ENCODE data around the gene LSM7. TPM values are rescaled to one million over a fixed set of nuclear protein-coding genes. Genes with fewer than 3 reads are reported as not detected.

Gene LSM7
- total RNA-seq, 1 donor from 2014 or later = 150 TPM

DNA sequence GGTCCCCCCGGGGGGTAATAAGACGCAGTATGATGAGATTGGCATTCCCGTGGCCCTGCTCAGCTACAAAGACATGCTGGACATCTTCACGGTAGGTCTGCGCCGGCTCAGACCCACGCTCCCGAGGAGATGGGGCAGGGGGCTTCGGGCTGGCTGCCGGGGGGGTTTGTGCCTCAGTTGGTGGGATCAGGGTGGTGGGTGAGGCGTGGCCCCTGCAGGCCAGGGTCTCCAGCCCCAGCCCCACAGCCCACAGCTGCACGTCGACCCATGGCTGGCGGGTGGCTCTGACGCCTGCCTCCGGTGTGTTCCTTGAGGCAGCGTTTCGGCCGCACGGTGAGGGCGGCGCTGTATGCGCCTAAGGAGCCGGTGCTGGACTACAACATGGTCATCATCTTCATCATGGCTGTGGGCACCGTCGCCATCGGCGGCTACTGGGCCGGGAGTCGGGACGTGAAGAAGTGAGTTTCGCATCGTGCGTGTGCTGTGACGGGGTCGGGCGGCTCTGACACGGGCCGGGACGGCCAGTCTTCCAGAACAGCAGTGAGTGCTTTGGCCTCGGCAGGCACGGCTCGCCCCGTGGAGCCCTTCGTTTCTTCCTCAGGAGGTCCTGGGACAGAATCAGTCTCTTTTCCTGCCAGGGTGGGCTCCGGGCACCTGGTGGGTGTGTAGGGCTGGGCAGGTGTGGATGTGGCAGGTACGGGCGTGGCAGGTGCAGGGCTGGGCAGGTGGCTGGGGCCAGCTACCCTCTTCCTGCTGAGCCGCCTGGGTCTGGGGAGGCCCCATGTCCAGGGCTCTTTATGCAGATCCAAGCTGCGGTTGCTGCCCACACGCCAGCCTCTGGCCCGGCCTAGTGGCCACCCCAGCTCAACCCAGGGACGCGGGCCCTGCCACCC, 10.6 kb upstream of the LSM7 start:
- intact Hi-C loops (cut with micrococcal nuclease) = no loop called here

DNA sequence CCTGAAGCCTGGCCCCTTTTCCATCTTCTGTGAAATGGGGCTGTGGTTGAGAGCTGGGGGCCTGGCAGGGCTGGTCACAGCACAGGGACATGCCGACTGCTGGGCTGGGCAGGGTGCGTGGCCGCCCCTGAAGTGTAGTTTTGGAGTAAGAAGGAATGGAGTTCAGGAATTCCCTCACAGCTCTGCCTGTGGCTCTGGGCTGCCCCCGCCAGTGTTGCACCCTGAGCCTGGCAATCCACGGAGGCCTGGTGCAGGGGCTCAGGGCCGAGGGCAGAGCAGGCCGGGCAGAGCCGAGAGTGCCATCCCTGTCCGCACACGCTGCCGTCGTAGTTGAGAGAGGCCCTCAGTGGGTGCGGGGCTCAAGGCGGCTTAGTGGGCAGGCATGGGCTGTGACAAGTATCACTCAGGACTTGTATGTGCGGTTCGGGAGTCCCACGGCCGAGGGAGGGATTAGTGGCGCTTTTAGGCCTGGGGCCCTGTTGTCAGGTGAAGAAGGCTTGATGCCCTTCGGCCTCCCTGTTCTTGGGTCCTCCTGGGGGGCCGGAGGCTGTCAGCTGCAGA, 9.7 kb upstream of the LSM7 start:
- intact Hi-C loops (cut with micrococcal nuclease) = no loop called here

DNA sequence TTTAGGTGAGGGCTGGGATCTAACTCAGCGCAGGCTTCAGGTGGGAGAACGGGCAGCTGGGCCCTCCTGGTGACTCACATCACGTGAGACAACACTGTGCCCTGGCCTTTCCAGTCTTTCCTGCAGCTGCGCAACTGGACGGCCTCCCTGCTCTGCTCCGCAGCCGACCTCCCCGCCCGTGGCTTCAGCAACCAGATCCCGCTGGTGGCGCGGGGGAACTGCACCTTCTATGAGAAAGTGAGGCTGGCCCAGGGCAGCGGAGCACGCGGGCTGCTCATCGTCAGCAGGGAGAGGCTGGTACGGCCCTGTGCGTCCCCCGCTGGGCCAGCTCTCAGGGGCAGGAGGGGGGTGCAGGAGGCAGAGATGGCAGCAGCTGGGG, 8.9 kb upstream of the LSM7 start:
- intact Hi-C loops (cut with micrococcal nuclease) = no loop called here

DNA sequence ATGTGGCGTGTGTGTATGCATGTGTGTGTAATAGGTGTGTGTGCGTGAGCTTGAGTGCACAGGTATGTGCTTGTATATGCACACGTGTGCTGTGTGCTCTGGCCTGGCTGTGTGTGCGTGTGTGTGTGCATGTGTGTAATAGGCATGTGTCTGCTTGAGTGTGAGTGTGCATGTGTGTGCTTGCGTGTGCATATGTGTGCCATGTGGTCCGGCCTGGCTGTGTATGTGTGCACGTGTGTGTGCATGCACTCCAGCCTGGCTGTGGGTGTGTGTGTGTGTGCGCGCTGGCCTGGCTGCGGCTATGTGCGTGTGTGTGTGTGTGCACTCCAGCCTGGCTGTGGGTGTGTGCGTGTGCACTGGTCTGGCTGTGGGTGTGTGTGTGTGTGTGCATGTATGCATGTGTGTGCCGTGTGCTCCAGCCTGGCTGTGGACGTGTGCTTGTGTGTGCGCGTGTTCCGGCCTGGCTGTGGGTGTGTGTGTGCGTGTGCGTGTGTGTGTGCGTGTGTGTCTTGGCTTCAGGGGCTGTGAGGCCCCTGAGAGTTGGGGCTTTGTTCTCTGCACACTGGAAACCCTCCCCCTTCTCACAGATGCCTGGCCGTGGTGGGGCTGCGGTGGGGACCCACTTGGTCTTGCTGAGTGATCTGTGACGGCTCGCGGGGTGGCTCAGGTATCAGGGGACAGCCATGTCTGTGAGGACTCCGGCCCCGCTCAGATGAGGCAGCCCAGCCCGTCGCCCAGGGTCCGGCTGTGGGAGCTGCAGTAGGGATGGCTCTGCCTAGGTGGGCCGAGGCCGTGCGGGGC, 8.3 kb upstream of the LSM7 start:
- intact Hi-C loops (cut with micrococcal nuclease) = no loop called here

DNA sequence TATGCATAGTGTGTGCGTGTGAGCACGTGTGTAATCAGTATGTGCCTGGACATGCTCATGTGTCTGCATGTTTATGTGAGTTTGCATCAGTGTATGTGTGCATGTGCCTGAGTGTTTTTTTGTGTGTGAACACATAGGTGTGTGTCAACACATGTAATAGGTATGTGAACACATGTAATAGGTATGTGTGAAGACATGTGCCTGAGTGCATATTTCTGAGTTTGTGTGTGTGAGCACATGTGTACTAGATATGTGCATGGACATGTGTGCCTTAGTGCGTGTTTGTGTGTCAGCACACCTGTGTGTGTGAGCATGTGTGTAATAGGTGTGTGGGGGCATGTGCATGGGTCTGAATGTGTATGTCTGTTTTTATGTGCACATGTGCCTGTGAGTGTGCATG, 7.5 kb upstream of the LSM7 start:
- intact Hi-C loops (cut with micrococcal nuclease) = no loop called here

GRCh38 chr19:2334986-2335846, 6.8 kb upstream of the LSM7 start:
- intact Hi-C loops (cut with micrococcal nuclease) = no loop called here

- intact Hi-C loops (cut with micrococcal nuclease) = no loop called here
These were observed 6.0 kb upstream of the LSM7 start for GRCh38 chr19:2334426-2334825.

DNA sequence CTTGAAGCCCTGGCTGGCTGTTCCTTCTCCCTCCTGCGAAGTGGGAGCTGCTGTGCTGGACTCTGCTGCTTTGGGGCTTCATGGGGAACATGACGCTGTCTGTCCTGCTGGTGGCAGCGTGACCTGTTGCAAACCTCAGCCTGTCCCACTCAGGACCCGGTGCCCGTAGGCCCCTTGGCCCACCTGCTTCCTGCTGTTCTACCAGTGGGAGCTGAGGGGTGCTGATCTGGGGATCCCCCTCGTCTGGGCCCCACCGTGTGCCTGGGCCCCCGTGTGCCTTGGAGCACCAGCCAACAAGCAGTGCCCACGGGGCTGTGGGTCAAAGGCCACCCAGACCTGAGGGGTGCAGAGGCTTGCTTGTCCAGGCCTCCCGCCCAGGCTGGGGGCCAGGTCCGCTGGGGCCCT, 5.4 kb upstream of the LSM7 start:
- intact Hi-C loops (cut with micrococcal nuclease) = no loop called here

GRCh38 chr19:2333027-2333806, 4.8 kb upstream of the LSM7 start:
- intact Hi-C loops (cut with micrococcal nuclease) = no loop called here

GRCh38 chr19:2332341-2333026, 4.1 kb upstream of the LSM7 start:
- intact Hi-C loops (cut with micrococcal nuclease) = no loop called here

DNA sequence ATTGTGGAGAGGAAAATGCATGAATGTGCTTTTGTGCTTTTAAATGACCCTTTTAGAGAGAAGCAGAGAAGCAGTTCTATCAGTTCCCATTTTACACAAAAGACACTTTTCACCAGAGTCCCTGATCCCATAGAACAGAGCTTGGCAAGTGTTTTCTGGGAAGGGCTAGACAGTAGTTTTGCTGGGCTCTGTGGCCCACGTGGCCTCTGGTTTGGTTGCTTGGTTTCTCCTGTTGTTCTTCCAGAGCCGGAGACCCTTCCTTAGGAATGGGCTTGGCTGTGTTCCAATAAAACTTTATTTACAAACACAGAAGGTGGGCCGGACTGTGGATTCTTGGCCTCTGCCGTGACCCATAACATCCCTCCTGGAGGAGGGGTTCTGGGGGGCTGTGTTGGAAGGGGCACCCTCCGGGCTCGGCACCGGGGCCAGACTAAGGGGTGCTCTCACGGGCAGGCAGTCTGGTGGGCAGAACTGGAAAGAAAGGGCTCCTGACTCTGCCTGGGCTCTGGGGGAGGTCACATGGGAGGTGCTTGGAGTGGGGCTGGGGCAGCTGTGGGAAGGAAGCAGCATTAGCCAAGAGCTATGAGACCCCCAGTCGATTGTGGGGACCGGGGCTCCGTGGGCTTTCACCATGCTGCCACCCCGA, 3.3 kb upstream of the LSM7 start:
- intact Hi-C loops (cut with micrococcal nuclease) = no loop called here

DNA sequence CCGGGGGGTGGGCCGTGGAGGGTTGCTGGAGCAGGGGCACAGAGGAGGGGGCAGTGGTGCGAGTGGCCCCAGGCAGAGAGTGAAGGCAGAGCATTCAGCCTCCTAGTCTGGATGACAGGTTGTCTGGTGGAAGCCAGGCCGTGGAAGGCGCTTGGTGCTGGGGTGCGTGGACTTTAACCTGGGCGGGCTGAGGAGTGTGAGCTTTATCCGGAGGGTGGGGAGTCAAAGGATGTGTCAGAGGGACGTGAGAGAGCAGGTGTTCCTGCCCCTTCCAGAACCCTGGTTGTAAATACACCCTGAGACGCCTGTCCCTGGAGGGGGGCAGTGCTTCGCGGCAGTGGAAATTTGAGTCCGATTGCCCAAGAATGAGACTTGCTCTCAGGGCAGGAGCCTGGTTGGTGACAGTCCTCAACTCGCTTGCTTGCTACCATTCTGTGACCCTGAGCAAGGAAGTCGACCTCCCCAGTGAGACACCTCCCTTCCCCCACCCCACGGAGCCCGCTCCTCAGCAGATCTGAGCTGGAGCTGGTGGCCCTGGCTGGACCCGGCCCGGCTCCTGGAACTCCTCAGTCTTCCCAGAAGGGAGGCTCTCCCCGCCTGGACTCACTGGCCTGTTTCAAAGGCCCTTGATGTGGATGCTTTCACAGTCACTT, 2.4 kb upstream of the LSM7 start:
- intact Hi-C loops (cut with micrococcal nuclease) = no loop called here

- intact Hi-C loops (cut with micrococcal nuclease) = no loop called here
These were observed 1.9 kb upstream of the LSM7 start for GRCh38 chr19:2330255-2330631.

DNA sequence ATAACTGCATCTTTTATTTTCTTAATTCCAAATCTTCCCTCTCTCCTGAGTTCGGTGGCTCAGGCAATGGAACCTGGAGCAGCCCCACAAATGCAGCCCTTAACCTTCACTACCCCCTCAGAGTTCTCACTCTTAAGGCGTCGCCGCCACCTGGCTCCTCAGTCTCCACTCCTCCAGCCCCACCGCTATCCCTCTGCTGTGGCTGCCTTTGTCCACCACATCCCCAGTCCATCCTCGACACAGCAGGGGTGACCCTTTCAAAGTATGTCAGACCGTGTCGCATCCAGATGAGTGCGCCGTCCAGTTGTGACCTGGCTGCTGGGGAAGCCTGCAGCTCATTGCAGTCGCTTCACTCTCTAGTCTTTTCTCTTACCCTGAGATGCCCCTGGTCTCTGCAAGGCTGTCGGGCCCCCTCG, 1.1 kb upstream of the LSM7 start:
- intact Hi-C loops (cut with micrococcal nuclease) = loop anchor here (5.0 kb wide), 1 partner anchor 63 kb away; no protein-coding TSS in a partner anchor

- intact Hi-C loops (cut with micrococcal nuclease) = loop anchor here (5.0 kb wide), 1 partner anchor 63 kb away; no protein-coding TSS in a partner anchor
These were observed 728 bp upstream of the LSM7 start for GRCh38 chr19:2329149-2329478.

- intact Hi-C loops (cut with micrococcal nuclease) = loop anchor here (1.0 to 5.0 kb wide), 3 partner anchors 64 to 177 kb away; partner anchors contain the start of genes AP3D1, PLEKHJ1 and SF3A2
These were observed 499 bp downstream of the LSM7 start for GRCh38 chr19:2327773-2328400.

- intact Hi-C loops (cut with micrococcal nuclease) = loop anchor here (5.0 kb wide), 1 partner anchor 65 kb away; no protein-coding TSS in a partner anchor
These were observed 1.6 kb downstream of the LSM7 start for GRCh38 chr19:2326699-2327360.
